ENCODE data around the gene ZNF512B.
A peak's percentile ranks its signal among the peaks of the same experiment; 100 is the strongest.
"Not testable (repeated sequence)": the region's sequence is repeated elsewhere in the genome, so short reads cannot be mapped to it uniquely, and the experiment has no call there.

The ZNF512B gene, protein sequence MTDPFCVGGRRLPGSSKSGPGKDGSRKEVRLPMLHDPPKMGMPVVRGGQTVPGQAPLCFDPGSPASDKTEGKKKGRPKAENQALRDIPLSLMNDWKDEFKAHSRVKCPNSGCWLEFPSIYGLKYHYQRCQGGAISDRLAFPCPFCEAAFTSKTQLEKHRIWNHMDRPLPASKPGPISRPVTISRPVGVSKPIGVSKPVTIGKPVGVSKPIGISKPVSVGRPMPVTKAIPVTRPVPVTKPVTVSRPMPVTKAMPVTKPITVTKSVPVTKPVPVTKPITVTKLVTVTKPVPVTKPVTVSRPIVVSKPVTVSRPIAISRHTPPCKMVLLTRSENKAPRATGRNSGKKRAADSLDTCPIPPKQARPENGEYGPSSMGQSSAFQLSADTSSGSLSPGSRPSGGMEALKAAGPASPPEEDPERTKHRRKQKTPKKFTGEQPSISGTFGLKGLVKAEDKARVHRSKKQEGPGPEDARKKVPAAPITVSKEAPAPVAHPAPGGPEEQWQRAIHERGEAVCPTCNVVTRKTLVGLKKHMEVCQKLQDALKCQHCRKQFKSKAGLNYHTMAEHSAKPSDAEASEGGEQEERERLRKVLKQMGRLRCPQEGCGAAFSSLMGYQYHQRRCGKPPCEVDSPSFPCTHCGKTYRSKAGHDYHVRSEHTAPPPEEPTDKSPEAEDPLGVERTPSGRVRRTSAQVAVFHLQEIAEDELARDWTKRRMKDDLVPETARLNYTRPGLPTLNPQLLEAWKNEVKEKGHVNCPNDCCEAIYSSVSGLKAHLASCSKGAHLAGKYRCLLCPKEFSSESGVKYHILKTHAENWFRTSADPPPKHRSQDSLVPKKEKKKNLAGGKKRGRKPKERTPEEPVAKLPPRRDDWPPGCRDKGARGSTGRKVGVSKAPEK

DNA sequence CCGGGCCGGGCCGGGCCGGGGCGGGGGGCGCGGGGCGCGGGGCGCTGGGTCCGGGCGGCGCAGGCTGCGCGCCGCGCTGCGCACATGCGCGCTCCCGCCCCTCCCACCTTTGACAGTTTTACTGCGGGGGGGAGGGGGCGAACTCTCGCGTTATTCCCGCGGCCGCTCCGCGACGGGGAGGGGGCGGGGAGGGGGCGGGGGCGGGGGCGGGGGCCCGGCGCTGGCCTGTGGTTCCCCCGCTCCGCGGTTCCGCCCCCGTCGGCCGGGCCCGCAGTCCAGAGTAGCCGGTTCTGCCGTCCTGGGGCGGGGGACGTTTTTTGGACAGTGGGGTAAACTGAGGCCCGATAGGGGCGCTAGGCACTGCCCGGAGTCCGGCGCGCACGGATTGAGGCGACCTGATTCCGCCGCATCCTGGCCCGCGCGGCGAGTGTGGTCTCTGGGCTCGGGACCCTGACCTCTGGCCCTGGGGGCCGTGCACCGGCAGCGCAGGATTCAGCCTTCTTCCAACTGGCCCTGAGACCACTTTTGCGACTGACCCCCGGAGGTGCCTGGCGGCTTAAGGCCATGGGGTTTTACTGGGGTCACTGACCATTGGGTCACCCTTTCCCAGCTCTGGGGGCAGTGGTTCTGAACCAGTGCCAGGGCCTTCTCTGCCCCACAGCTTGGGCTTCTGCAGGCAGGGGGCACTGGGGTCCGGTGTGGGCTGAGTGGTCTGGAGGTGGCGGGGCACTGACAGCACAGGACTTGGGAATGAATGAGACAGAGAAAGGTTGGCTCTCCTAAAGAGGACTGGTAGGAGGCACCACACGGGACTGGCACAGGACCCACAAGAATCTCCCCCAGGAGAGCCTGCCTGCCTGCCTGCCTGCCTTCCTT is at the start of gene ZNF512B:
Gene ZNF512B, minus strand, starts transcription at position 93 of the 876 bp plus-strand sequence. CDS start 1,980 bp downstream, outside the sequence.
- DNase-seq, result peak; percentile 28 to 91

DNA sequence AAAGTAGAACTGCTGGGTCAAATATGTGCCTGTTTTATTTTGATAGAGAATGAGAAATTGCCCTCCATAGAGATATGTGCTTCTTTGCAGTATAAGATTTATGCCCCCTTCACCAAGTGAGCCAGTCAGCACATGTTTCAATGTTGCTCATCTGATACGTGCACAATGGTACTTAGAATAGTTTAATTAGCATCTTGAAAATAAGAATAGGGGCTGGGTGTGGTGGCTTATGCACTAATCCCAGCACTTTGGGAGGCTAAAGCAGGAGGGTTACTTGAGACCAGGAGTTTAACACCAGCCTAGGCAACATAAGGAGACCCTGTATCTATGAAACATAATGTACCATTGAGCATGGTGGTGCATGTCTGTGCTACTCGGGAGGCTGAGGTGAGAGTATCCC is 45.9 kb upstream of the ZNF512B start:
- DNase-seq, result no peak

DNA sequence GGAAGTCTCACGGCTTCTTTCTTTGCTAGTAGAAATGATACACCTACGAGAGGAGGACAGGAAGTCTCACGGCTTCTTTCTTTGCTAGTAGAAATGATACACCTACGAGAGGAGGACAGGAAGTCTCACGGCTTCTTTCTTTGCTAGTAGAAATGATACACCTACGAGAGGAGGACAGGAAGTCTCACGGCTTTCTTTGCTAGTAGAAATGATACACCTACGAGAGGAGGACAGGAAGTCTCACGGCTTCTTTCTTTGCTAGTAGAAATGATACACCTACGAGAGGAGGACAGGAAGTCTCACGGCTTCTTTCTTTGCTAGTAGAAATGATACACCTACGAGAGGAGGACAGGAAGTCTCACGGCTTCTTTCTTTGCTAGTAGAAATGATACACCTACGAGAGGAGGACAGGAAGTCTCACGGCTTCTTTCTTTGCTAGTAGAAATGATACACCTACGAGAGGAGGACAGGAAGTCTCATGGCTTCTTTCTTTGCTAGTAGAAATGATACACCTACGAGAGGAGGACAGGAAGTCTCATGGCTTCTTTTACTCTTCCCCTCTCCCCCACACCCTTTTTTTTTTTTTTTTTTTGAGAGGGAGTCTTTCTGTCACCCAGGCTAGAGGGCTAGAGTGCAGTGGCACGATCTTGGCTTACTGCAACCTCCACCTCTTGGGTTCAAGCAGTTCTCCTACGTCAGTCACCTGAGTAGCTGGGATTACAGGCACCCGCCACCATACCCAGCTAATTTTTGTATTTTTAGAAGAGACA is 42.8 kb upstream of the ZNF512B start:
- not testable (repeated sequence) for DNase-seq

DNA sequence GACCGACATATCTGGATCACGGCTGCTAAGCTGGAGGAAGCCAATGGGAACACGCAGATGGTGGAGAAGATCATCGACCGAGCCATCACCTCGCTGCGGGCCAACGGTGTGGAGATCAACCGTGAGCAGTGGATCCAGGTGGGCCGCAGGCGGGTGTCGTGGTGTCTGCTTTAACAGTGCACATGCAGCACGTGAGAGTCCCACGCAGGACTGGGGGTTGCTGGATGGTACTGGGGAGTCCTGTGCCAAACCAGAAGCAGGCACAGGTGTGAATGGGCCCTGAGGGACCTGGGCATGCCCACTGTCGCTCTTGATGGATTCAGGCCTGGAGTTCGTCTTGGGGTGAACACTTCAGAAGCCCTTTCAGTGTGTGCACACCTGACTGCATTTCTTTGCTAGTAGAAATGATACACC is 41.6 kb upstream of the ZNF512B start:
- DNase-seq, result no peak

DNA sequence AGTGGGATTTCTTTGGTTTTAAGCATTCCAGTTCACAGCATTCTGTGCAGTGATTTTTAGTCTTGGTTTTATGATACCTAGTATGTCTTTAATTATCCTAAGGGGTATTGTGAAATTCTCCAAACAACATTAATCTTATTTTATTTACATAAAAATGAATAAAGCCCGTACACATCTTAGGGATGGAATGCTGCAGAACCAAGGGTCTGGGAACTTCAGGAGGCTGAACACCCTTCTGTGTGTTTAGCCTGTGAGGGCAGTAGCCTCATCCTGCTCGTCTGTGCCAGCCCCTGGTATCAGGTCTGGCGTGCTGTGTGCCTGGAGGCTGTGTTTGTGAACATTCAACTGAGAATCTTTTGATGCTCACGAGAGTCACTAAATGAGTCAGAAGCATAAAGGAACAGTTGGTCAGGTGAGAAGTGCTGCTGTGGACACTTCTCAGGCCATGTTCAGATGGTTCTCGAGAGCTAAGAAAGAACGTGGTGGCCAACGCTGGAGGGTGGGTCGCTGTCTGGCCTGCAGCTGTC is 41.0 kb upstream of the ZNF512B start:
- no peak for DNase-seq

DNA sequence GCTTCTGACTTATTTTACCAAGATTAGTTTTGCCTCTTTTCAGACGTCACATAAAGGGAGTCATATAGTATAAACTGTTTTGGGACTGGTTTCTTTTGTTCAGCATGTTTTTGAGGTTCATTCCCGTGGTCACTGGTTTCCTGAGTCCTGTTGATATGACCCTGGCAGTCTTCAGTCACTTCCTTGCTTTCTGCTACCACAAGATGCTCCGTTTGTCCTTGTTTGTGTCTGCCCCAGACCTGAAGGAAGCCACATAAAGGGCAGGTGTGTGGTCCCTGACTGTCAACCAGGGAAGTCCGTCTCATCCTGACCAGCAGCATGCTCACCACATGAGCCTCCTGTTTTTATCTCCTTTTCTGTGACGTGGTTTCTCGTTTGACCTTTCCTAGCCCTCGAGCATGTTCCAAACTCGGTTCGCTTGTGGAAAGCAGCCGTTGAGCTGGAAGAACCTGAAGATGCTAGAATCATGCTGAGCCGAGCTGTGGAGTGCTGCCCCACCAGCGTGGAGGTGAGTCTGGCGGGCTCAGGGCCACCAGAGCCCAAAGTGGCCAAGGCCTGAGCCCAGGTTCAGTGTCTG is 40.2 kb upstream of the ZNF512B start:
- no peak for DNase-seq

DNA sequence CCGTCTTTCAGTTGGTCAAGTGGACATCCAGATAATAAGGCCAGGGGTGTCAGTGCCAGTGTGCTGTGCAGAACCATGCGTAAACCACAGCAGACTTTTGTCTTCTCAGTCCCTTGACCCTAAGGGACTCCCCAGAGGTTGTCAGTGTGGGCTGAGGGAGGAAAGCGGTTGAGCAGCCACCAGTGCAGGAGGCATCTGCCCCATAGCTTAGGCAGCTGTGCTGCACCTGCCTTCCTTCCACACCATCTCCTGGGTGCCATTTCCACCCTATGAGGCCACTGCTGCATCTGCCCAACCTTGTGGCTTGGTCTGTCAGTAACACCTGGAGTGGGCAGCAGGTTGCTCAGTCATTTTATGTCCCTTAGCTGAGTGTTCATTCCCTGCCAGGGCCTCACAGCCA is 37.2 kb upstream of the ZNF512B start:
- no peak for DNase-seq

DNA sequence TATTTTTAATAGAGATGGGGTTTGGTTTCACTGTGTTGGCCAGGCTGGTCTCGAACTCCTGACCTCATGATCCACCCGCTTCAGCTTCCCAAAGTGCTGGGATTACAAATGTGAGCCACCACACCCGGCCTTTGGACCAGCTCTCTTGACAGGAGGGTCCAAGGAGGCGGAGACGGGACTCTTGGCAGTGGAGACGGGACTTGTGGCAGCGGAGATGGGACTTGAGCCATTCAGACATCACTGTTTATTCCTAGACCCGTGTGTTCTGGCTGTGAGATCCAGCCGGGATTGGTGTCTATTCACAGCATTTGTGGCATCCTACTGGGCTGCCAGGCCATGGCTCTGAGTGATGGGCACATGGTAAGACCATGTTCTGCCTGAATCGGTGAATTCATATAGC is 36.8 kb upstream of the ZNF512B start:
- DNase-seq, result no peak

DNA sequence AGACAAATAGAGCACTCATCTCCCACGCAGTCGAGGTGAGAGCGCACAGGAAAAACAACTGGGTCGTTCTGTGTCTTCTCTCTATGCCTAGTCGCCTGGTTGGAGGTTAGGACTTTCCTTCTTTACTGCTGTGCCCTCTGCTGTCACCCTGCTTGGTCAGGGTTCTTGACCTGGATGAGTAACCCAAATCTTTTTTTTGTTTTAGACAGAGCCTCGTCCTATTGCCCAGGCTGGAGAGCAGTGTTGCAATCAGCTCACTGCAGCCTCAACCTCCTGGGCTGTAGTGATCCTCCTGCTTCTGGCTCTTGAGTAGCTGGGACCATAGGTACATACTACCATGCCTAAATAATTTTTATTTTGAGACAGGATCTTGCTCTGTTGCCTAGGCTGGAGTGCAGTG is 35.7 kb upstream of the ZNF512B start:
- no peak for DNase-seq

DNA sequence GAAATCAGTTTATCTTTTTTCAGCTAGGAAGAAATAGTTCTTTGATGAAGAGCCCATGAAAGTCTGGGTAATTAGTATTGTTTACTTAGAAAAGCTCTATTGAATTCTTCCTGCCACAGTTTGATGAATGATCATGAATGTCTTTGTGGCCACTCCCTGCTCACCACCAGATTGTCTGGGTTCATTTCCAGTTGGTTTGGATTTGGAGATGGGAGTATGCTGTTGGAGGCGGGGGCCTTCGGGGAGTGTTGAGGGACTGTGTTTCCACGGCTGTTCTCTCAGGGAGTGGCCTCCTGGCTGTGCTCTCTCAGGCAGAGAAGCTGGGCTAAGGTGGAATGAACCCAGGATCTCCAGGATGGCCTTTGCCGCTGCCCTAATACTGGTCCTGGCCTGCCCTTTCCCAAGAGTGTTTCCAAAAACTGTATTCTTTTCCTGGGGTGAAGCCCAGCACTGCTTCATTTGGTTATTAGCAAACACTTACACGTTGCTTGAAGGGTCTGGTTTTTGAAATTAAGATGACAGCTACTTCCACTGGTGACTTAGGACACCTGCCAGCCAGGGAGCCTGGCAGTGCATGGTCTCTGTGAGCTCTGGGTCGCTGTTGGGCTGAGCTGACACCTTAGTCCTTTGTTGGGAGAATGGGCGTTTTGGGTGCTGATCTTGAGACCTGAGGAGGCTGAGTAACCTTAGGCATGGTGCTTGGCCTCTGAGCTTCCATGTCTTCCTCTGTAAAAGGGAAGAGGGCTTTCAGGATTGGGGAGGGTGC is 34.4 kb upstream of the ZNF512B start:
- no peak for DNase-seq

DNA sequence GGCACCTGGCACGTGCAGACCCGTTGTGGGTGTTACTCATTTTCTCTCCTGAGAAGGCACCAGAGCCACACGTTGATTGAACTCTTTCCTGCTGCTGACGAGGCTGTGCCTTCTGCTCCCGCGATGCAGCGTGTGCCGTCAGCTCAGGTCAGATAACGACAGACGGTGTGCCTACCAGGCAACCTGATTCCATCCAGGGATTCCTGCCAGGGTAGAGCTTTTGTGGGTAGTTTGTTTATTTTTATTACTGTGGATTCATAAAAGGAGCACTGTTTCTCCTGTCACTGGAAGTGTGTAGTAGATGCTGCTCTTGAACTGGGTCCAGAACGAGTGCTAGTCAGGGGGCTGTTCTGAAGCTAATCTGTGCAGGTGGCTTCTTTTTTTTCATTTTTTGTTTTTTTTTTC is 31.9 kb upstream of the ZNF512B start:
- no peak for DNase-seq

DNA sequence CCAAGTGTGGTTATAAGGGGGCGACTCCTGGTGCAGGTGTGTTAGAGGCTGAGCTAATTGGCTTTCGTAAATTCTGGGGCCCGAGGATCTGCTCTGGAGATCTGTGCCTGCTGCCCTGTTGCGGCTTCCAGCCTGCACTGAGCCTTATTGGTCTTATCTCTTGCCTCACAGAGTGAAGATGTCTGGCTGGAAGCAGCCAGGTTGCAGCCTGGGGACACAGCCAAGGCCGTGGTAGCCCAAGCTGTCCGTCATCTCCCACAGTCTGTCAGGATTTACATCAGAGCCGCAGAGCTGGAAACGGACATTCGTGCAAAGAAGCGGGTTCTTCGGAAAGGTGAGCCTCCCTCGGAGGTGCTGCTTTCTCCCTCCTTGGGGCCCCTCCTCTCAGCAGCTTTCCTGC is 31.2 kb upstream of the ZNF512B start:
- no peak for DNase-seq

DNA sequence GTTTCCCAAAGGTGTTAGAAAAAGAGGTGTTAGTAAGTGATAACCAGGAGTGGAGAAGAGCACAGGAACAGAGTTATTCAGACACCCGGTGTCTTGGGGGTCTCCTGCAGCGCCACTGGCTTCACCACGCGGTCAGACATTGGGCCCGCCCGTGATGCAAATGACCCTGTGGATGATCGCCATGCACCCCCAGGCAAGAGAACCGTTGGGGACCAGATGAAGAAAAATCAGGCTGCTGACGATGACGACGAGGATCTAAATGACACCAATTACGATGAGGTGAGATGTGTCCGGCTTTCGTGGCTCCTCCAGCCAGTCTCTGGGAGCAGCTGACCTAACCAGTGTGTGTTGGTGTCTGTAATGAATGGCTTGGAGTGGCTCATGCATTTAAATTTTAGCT is 13.2 kb upstream of the ZNF512B start:
- no peak for DNase-seq

DNA sequence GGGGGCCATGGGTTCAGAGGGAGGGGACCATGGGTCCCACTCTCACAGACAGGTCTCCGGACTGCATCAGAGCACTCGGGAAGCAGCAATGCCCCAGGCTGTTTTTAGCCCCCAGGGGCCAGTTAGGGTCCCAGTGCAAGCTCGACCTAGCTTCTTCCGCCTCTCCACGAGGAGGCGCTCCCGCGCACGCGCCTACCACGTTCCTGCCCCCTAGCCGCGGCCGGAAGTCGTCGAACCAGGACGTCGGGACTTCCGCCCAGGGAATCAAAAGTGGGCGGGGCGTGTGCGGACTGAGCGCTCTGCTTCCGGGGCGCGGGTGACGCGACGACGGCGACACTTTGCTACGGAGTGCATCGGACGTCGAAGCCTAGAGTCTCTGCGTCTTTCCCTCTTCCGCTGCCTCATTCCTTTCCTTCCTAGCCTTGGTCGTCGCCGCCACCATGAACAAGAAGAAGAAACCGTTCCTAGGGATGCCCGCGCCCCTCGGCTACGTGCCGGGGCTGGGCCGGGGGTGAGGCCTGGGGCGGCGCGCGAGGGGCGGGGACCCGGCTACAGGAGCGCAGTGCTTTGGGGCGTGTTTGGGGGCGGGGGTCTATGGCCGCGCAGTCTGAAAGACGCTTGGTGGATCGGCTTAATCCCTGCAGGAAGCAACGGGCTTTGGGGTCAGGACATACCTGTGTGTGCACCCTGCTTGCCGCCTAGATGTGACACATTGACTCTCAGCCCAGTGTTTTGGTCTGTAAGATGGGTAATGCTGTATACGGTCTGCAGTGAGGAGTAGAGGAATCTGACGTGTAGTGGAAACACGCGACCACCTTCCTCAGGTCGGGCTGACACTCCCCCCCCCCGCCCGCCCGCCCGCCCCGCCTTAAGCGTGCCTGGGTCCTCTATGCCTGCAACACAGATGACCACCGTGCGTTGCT is 11.3 kb upstream of the ZNF512B start, which contains the start of gene PRPF6:
Gene PRPF6, plus strand, starts transcription at position 327 of the 923 bp plus-strand sequence. Its CDS starts 114 bp downstream, at position 441.
- DNase-seq, result peak; percentile 98 to 99

DNA sequence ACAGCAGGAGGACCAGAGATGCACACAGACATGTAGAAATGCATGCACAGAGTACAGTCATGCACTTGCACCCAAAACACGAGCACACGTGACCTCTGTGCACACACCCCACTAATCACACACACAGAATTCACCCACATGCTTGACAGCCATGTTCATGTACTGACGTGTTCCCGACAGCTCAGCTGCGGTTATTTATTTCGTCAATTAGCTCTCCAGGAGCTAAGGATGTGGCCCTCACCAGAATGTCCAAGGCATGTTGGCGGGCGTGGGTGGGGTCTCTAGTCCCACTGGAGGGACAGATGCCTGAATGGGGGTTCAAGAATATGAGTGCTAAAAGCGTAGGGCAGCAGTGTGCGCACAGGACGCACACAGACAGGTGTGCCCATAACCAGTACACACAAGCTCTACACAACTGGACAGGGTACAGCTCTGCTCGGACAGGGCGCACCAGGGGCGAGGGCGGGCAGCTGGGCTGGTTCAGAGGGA is 10.6 kb upstream of the ZNF512B start:
- DNase-seq, result no peak

DNA sequence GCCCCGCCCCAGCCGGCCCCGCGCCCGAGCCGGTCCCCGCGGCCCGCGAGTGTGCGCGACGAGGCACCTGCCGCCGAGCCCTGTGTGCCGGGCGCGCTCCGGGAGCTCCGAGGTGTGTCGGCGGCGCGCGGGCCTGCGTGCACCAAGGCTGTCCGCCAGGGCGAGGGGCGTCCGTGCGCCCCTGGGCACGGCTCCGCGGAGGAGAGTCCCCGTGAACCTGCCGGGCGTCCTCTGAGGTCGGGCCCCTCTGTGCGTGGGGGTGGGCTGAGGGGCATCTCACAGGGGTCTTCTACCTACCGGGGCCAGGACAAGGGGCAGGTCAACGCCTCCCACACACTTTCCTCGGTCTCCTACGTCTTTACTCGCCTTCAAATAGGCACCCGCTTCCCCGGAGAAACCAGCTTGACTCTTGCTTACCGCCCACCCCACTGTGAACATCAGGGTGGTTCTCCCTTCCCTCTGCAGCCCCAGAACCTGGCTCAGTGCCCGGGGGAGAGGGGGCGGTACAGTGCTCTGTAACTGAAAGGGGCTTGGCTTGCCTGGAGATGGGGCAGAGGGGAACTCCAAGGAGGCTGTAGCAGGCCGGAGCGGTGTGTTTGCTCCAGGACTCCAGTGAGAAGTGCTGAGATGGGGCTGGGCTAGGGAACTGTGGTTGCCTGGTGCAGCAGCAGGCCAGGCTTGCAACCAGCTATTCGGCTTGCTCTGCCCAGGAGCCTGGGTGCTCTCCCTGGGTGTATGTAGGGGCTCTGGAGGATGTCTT is 10.0 kb upstream of the ZNF512B start, which contains the start of gene SAMD10:
Gene SAMD10, minus strand, starts transcription at position 86 of the 760 bp plus-strand sequence. CDS start 175 bp downstream, outside the sequence.
- peak; percentile 78 to 90 for DNase-seq

DNA sequence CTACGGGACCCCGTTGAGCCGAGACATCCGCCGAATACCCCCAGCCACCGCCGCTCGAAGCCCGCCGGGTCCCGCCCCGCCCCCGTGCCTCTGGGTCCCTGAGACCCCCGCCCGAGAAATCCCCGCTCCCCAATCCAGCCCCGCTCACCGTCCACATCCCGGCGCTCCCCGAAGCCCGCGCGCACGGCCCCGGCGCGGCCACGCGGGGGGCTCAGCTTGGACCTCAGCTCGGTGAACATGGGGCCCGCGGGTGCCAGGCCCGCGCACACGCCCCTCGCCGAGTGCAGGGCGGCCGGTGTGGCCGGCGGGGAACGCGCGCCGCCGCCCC is 9.5 kb upstream of the ZNF512B start:
- DNase-seq, result no peak
